Stimulated activated CD4-positive, alpha-beta T cell treated with anti-CD3 and anti-CD28 coated beads, Interleukin-15, amount 100 ng/mL, for 48 hours (primary cell): ENCODE results near the gene TIMM8A.
"Not testable (repeated sequence)": the region's sequence is repeated elsewhere in the genome, so short reads cannot be mapped to it uniquely, and the experiment has no call there.

Experiments used
- DNase-seq, 2 donors: peaks; one replicate each; pipeline ENCODE4 v3.0.0-alpha.2; 2020; ENCODE audit warnings: low read depth in 2 of 2

TIMM8A gene

DNA sequence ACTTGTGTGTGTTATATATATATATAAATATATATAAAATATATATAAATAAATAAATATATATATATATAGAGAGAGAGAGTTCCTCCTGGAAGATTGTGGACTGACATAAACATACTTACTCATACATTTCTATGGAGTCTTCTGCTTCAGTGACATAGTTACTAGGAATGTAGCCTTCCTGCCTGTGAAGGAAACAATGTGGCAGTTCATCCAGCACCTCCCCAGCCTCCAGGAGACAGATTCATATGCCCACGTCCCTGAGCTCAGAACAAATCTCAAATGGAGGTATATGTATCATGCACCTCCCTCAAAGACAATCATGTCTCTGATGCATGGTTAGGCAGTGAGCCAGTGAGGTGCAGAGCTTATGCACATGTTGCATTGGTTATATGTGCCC, 11.4 kb upstream of the TIMM8A start:
- DNase-seq, result no peak

DNA sequence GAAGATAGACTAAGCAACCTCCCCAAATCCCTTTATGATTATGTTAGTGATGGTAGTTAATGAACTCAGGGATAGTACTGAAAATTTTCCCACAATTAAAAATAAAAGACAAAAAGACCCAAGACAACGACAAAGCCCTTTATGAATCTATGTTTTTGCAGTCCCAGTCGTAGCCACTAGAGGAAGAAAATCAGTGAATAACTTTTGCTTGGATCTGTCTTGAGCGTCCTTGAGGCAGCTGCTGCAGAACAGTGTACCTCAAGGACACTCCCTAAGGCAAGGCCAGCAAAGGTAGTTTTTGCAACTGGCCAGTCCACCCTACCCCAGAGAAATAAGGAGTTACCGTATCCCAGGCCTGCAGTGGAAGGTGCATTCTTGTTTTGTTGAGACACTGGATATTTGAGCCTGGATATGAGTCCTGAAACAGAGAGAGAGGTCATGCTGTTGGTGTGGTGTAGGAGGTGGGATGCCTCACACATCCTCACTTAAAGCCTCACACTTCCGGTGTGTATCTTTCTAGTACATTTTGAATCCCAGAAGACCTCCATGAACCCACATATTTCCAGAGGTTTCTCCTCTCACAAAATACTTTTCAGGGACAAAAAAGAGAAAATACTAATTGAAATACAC, 8.7 kb upstream of the TIMM8A start:
- DNase-seq, result no peak

DNA sequence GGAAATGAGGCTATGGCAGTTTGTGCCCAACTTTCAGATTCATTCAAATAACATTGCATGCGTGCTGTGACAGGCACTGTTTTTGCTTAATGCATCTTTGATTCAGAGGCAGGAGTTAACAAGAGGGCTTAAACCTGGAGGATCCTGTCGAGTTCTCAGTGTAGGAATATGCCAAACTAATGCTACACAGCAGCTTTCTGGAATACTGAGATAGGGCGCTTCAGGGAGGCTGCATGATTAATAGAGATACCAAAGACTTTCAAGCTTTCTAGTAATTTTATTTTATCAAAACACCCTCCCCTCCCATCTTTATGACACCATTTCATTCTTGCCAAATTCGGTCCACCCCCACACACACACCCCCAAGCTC, 636 bp upstream of the TIMM8A start:
- DNase-seq, result no peak

DNA sequence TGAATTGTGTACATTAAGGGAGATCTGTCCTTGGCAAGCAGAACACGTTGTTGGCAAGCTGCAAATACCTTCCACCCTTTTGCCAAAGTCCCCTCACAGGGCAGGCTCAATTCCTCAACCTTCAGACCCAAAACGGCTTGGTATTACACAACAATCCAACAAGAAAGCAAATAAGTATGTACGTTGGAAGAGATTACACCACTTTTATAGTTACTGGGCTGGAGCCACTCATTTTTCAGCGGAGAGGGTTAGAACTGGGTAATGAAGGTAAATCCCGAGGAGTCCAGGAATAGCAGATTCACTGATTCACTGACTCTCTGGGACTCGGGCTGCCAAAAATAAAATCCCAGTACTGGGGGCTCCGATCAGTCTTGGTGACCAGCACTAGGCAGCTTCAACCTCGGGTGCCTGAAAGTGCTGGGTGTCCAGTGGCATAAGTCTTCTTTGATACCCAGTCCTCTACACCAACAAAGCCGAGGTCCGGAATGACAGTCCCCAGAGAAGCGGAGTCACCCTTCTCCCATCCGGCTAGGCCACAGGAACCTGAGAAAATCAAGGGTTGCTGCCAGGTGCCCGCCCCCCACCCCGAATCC, 587 bp downstream of the TIMM8A start:
- DNase-seq, result no peak

DNA sequence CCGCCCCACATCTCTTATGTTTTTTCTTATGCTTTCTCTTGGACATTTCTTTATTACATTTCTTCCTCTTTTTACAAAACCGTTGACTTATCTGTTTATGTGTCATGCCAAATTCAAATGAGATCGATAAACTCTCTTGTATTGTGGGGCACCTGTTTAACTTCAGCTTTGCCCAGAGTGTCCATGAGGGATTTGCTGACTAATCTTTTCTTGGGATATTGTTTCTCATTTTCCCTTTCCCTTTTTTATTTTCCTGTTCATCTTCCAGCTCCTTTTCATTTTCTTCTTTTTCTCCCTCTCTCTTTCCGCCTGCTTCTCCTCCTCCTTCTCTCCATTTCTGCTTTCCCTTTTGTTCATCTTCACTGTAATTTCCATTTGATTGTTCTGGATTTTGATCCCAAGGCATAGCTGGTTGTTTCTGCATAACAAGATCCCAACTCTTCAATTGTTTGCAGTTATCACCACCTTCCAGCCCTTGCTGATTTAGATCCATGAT, 10.7 kb downstream of the TIMM8A start:
- DNase-seq, result no peak

DNA sequence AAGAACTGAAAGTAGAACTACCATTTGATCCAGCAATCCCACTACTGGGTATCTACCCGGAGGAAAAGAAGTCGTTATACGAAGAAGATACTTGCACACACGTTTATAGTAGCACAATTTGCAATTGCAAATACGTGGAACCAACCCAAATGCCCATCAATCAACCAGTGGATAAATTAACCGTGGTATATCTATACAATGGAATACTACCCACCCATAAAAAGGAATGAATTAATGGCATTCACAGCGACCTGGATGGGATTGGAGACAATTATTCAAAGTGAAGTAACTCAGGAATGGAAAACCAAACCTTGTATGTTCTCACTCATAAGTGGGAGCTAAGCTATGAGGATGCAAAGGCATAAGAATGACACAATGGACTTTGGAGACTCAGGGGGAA, 14.2 kb downstream of the TIMM8A start:
- not testable (repeated sequence) for DNase-seq

DNA sequence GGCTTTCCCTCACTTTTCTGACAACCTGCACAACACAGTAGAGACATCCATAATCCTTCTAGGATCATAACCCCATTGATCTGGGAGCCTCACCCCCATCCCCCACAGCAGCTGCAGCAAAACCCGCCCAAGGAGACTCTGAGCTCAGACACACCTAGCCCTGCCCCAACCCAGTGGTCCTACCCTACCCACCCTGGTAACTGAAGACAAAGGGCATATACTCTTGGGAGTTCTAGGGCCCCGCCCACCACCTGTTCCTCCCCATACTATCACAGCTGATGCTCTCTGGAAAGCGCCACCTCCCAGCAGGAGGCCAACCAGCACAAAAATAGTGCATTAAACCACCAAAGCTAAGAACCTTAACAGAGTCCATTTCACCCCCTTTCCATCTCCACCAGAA, 21.9 kb downstream of the TIMM8A start:
- not testable (repeated sequence) for DNase-seq

DNA sequence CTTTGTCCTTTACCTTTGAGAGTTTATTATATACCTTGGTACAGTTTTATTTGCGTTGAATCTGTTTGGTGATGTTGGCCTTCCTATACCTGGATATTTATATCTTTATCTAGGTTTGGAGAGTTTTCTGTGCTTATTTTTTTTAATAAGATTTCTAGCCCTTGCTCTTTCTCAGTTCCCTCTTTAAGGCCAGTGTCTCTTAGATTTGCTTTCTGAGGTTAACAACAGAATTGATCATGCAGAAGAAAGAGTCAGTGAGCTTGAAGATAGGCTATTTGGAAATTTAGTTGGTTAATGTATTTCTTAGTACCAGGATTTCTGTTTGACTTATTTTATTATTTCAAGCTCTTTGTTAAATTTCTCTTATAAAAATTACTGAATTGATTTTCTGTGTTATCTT, 44.8 kb downstream of the TIMM8A start:
- DNase-seq, result no peak
